PFSK-1 (cell line): ENCODE measurements around the gene BRINP3.

Experiments used
- POLR2AphosphoS5 ChIP-seq: IDR thresholded peaks from 2 replicates; pipeline ENCODE4 v1.6.1; 2012; ENCODE audit warnings: low read depth, mild to moderate bottlenecking, control low read depth, low read length, moderate library complexity
- REST ChIP-seq, 2 experiments: IDR thresholded peaks; 2 replicates each; pipeline versions ENCODE4 v1.6.1 to v1.8.0; 2011 to 2012; ENCODE audit warnings: low read depth in 2 of 2, low read length in 2 of 2, control low read depth in 1 of 2, inconsistent platforms in 1 of 2, mild to moderate bottlenecking in 1 of 2, moderate library complexity in 1 of 2; ENCODE audit not compliant: insufficient read depth in 1 of 2
- SIN3A ChIP-seq: IDR thresholded peaks from 2 replicates; pipeline ENCODE4 v1.6.1; 2012; ENCODE audit warnings: mild to moderate bottlenecking, low read length, moderate library complexity, borderline replicate concordance; ENCODE audit not compliant: insufficient read depth
- TAF1 ChIP-seq: IDR thresholded peaks from 2 replicates; pipeline ENCODE4 v1.6.1; 2012; ENCODE audit warnings: low read length, control low read depth, borderline replicate concordance; ENCODE audit not compliant: insufficient read depth

DNA sequence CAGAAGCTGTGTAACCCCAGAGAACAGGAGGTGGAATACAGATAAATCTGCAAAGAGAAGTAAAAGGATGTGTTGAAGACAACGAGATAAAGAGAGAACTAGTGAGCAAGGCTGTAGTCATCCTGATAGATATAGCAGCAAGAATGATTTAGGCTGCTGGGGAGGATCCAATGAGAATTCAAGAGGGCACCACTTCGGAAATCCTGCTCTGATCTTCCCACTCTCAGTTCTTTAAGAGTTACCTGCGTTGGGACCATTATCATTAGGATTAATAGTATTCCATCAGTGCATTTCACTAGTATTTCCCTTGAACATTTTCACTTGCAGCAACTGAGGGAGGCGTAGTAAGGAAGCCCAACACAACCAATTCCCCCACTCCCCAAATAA lies at the start of gene BRINP3:
- no peak for TF ChIP-seq POLR2AphosphoS5
- no peak for TF ChIP-seq SIN3A
- no peak for TF ChIP-seq TAF1
- no peak for TF ChIP-seq REST (IDR thresholded peaks at IDR 0.05; ENCODE audit: insufficient read depth in 1 of 2, low read depth in 2 of 2, low read length in 2 of 2)
